Suprapubic skin (tissue), 3 donors: ENCODE measurements around the gene LRIG3.

ENCODE experiments used
- POLR2AphosphoS5 ChIP-seq, 3 donors: sonication (generic); formaldehyde crosslinking; IDR thresholded peaks; one replicate each; pipeline ENCODE4 v1.6.1; 2017; ENCODE audit warnings: antibody characterized with exemption in 3 of 3
- TF ChIP-seq, protein P1 (sequence below), 2 donors: fragments of 200-600 bp in 1 of 2; fragments of 450-650 bp in 1 of 2; sonication (generic) in 1 of 2; IDR thresholded peaks; one replicate each; pipeline ENCODE4 v1.5.1; 2016 to 2019; ENCODE audit warnings: antibody characterized with exemption in 2 of 2, mild to moderate bottlenecking in 1 of 2, moderate library complexity in 1 of 2

DNA sequence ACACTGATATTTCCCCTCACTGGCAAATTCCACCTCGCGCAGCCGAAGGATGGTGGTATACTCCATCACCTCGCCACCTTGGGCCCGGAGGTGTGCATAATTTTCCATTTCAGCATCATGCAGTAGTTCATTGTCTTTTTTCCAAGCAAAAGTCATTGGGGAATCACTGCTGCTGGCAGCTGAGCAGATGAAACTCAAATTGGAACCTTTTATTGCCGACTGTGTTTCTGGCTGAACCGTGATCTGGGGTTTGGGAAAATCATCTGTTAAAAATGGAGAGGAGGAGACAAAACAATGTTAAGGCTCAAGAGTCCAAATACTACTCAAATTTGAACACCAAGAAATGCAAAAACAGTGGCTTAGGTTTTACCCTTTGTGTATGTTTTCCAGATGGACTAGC is 39.7 kb downstream of the LRIG3 start:
- TF ChIP-seq POLR2AphosphoS5 (IDR thresholded peaks at IDR 0.05), result no peak
- TF ChIP-seq, protein P1, sequence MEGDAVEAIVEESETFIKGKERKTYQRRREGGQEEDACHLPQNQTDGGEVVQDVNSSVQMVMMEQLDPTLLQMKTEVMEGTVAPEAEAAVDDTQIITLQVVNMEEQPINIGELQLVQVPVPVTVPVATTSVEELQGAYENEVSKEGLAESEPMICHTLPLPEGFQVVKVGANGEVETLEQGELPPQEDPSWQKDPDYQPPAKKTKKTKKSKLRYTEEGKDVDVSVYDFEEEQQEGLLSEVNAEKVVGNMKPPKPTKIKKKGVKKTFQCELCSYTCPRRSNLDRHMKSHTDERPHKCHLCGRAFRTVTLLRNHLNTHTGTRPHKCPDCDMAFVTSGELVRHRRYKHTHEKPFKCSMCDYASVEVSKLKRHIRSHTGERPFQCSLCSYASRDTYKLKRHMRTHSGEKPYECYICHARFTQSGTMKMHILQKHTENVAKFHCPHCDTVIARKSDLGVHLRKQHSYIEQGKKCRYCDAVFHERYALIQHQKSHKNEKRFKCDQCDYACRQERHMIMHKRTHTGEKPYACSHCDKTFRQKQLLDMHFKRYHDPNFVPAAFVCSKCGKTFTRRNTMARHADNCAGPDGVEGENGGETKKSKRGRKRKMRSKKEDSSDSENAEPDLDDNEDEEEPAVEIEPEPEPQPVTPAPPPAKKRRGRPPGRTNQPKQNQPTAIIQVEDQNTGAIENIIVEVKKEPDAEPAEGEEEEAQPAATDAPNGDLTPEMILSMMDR (IDR thresholded peaks at IDR 0.05), result no peak
